ENCODE data around the gene CBX2. TPM values are rescaled to one million over a fixed set of nuclear protein-coding genes. Genes with fewer than 3 reads are reported as not detected.

CBX2 gene
- total RNA-seq, 4 donors from 2014 or later = 4.6 to 12.9 (median 8.7) TPM

DNA sequence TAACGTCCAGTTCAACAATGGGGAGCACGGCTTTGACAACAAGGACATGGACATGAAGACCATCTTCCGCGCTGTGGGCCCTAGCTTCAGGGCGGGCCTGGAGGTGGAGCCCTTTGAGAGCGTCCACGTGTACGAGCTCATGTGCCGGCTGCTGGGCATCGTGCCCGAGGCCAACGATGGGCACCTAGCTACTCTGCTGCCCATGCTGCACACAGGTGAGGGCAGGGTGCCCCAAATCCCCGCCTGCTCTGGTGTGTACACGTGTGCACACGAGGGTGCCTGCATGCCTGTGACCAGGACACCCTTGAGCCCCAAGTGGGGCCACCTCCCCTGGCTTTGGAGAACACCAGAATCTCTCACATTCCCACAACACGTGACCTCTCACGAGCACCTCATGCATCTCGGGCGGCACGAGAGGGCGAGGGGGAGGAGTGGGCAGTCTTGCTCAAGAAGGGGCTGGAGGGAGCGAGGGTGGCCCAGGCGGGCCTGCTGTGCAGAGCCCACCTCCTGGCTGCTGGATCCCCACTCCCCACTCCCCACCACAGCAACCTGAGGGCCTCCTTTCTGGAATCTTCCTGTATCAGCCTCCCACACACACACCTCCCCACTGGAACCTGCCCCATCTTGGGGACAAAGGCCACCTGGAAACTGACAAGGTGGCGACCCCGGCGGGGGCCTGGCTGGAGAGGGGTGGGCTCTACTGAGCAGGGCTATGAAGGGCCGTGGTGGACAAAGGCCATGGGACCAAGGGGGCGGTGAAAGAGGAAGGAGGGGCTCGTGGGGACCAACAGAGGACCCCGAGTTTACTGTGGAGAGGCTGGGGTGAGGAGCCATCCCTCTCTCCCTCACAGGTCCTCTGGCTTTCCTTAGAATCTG is 40.7 kb upstream of the CBX2 start:
- no peak overlapping the region for H3K27ac ChIP-seq
- DNase-seq = no peak
- H3K4me1 ChIP-seq = peaks cover 3 to 21% (median 7%) of the 10 kb centered on the region in 3 donors
- H3K36me3 ChIP-seq = no peaks in the 10 kb centered on the region
- peaks cover 0 to 59% (median 5%) of the 10 kb centered on the region in 4 donors for H3K27me3 ChIP-seq
- intact Hi-C loops (cut with DNase I) = no loop called here
- no peaks in the 10 kb centered on the region for H3K9me3 ChIP-seq
- 75 to 86% methylated on average over 16 to 19 of the region's 30 CpGs for WGBS, 2 donors
- TF ChIP-seq, protein P1, sequence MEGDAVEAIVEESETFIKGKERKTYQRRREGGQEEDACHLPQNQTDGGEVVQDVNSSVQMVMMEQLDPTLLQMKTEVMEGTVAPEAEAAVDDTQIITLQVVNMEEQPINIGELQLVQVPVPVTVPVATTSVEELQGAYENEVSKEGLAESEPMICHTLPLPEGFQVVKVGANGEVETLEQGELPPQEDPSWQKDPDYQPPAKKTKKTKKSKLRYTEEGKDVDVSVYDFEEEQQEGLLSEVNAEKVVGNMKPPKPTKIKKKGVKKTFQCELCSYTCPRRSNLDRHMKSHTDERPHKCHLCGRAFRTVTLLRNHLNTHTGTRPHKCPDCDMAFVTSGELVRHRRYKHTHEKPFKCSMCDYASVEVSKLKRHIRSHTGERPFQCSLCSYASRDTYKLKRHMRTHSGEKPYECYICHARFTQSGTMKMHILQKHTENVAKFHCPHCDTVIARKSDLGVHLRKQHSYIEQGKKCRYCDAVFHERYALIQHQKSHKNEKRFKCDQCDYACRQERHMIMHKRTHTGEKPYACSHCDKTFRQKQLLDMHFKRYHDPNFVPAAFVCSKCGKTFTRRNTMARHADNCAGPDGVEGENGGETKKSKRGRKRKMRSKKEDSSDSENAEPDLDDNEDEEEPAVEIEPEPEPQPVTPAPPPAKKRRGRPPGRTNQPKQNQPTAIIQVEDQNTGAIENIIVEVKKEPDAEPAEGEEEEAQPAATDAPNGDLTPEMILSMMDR (IDR thresholded peaks at IDR 0.05) = no peak
- no peak for TF ChIP-seq POLR2A (IDR thresholded peaks at IDR 0.05)
- no peak overlapping the region for H3K4me3 ChIP-seq

DNA sequence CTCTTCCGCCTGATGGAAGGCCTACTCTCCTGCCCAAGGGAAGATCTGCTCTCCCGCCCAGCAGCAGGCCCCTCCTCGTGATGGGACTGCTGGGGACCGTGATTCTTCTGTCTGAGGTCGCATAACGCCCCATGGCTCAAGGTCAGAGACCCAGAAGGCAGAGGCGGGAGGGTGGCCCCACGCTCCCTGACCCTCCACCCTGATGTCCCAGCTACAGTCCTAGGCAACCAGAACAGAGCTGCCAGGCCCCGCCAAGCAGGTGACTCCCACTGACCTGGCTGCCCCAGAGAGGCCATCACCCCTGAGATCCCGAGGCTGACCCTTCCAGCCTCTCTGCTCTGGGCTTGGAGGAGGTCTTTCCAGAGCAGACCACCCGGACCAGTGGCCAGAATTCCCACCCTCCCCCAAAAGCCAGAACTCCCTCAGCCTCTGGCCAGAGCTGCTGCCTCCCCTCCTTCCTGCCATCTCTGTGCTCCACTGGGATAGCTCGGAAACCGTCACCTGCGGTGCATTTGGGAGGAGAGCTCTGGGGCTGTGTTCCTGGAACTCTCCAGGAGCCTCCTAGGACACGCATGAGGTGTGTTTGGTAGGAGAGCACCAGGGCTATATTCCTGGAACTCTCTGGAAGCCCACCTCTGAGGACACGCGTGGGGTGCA is 39.9 kb upstream of the CBX2 start:
- Histone ChIP-seq H3K27ac (no peak overlapping the region), H3K9me3 (no peaks in the 10 kb centered on the region), H3K36me3 (no peaks in the 10 kb centered on the region), H3K4me3 (no peak overlapping the region), H3K4me1 (peaks cover 3 to 16% (median 7%) of the 10 kb centered on the region in 3 donors), H3K27me3 (peaks cover 0 to 66% (median 5%) of the 10 kb centered on the region in 4 donors)
- TF ChIP-seq POLR2A (IDR thresholded peaks at IDR 0.05) = no peak
- TF ChIP-seq, protein P1 (IDR thresholded peaks at IDR 0.05) = no peak
- no peak for DNase-seq
- intact Hi-C loops (cut with DNase I) = no loop called here
- 70 to 78% methylated on average over 5 to 11 of the region's 17 CpGs for WGBS, 2 donors

DNA sequence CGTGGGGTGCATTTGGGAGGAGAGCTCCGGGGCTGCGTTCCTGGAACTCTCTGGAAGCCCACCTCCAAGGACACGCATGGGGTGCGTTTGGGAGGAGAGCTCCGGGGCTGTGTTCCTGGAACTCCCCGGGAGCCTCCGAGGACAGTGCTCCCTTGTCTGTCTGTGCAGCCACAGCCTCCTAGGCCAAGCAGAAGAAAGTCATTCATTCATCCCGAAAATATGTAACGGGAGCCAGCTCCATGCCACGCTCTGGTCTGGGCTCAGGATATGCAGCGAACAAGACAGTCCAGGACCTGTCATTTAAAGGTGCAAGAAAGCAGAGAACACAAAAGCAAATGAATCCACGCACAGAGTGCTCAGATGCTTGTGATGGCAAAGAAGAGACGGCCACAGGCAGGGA is 39.3 kb upstream of the CBX2 start:
- Histone ChIP-seq H3K9me3 (no peaks in the 10 kb centered on the region), H3K27ac (no peak overlapping the region), H3K4me1 (peaks cover 3 to 12% (median 7%) of the 10 kb centered on the region in 3 donors), H3K4me3 (no peak overlapping the region), H3K36me3 (no peaks in the 10 kb centered on the region), H3K27me3 (peaks cover 0 to 72% (median 5%) of the 10 kb centered on the region in 4 donors)
- no peak for DNase-seq
- TF ChIP-seq POLR2A (IDR thresholded peaks at IDR 0.05) = no peak
- TF ChIP-seq, protein P1 (IDR thresholded peaks at IDR 0.05) = no peak
- intact Hi-C loops (cut with DNase I) = no loop called here
- WGBS, 2 donors = 71 to 95% methylated on average over 2 to 3 of the region's 14 CpGs

DNA sequence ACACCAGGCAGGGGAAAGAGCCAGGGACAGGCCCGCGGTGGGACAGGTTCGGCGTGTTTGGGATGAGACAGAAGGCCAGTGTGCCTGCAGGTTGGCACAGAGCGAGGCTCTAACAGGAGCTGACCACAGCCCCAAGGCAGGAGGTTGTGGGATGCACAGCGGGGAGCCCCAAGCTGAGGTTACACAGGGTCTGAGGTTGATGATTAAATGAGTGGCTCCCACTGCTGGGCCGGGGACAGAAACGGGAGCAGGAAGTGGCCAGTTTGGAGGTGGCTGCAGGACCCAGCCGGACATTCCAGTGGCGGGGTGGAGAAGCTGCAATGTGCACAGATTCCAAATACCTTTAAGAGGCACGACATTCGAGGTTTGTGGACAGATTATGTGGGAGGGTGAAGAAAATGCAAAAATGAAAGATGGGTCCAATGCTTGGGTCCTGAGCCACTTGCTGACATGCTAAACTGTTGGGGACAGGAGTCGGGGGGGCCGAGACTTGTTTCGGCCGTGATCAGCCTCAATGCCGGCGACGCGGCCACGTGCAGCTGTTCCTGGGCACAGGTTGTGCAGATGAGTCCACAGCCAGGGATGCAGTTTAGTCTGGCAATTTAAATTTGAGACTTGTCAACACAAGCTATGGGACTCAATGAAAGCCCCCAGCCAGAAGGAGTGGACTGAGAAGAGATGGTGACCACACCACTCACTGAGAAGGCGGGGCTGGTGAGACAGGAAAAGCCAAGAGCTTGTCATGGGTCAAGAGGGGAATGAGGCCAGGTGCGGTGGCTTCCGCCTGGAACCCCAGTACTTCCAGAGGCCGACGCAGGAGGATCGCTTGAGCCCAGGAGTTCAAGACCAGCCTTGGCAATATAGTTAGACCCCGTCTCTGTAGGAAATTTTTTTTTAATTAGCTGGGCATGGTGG is 38.5 kb upstream of the CBX2 start:
- H3K9me3 ChIP-seq = no peaks in the 10 kb centered on the region
- 67 to 75% methylated on average over 27 to 28 of the region's 28 CpGs for WGBS, 2 donors
- no peak overlapping the region for H3K27ac ChIP-seq
- TF ChIP-seq, protein P1 (IDR thresholded peaks at IDR 0.05) = no peak
- no peak for TF ChIP-seq POLR2A (IDR thresholded peaks at IDR 0.05)
- intact Hi-C loops (cut with DNase I) = loop anchor here (10.0 kb wide), 1 partner anchor 255 kb away; no protein-coding TSS in a partner anchor
- no peak for DNase-seq
- H3K27me3 ChIP-seq = peaks cover 0 to 78% (median 5%) of the 10 kb centered on the region in 4 donors
- H3K4me3 ChIP-seq = no peak overlapping the region
- no peaks in the 10 kb centered on the region for H3K36me3 ChIP-seq
- peaks cover 3 to 12% (median 7%) of the 10 kb centered on the region in 3 donors for H3K4me1 ChIP-seq
